ENCODE data around the gene EYS. TPM values are rescaled to one million over a fixed set of nuclear protein-coding genes. Genes with fewer than 3 reads are reported as not detected.
"Not testable (repeated sequence)": the region's sequence is repeated elsewhere in the genome, so short reads cannot be mapped to it uniquely, and the experiment has no call there.

EYS gene
- polyA plus RNA-seq, 1 of the 3 experiments (the other 2 are of a cell fraction), result 0.05 TPM

GRCh38 chr6:65569505-65569904 lies 137.5 kb downstream of the EYS start:
- H3K9ac ChIP-seq, result no peak overlapping the region
- H3K4me3 ChIP-seq (ENCODE audit: low read depth in 2 of 2, low read length in 1 of 2), result no peak overlapping the region
- H4K20me1 ChIP-seq (ENCODE audit: insufficient read depth), result no peaks in the 10 kb centered on the region
- no peaks in the 10 kb centered on the region for H3K9me2 ChIP-seq
- H3K4me1 ChIP-seq (ENCODE audit: control insufficient read depth in 1 of 2, insufficient read depth in 2 of 2, low read depth in 1 of 2, low read length in 1 of 2), result no peaks in the 10 kb centered on the region
- no peaks in the 10 kb centered on the region for H3K36me3 ChIP-seq (replicated peaks in 1 of 2; ENCODE audit: control insufficient read depth in 1 of 2, insufficient read depth in 2 of 2, low read length in 1 of 2)
- H3K4me2 ChIP-seq, result no peak overlapping the region
- ChIA-PET CTCF (no interaction called here), POLR2A (no interaction called here)
- no peak overlapping the region for H3K27ac ChIP-seq (ENCODE audit: low read depth in 2 of 2, low read length in 1 of 2)
- H3K79me2 ChIP-seq (ENCODE audit: insufficient read depth), result no peaks in the 10 kb centered on the region
- TF ChIP-seq FOXM1 (IDR thresholded peaks at IDR 0.05; ENCODE audit: low read depth) (no peak), TCF12 (IDR thresholded peaks at IDR 0.05) (no peak), FOXJ3 (CRISPR knock-in tag; IDR thresholded peaks at IDR 0.05) (no peak), GATA2 (CRISPR knock-in tag; IDR thresholded peaks at IDR 0.05) (no peak), ZBTB33 (IDR thresholded peaks at IDR 0.05; ENCODE audit: borderline replicate concordance, low read depth) (no peak), MEF2A (IDR thresholded peaks at IDR 0.05; ENCODE audit: borderline replicate concordance, low read depth) (no peak), TEAD4 (IDR thresholded peaks at IDR 0.05; ENCODE audit: borderline replicate concordance, insufficient read depth) (no peak), POLR2AphosphoS5 (IDR thresholded peaks at IDR 0.05; ENCODE audit: low read depth, low read length) (no peak)
- WGBS (ENCODE audit: low lambda C conversion rate), result 50% methylated on average over 2 of the region's 2 CpGs
- H3F3A ChIP-seq (replicated peaks; ENCODE audit: insufficient read depth), result no peaks in the 10 kb centered on the region
- no peak for DNase-seq
- no peaks in the 10 kb centered on the region for H3K9me3 ChIP-seq
- H2AFZ ChIP-seq (ENCODE audit: low read depth), result no peak overlapping the region
- no peaks in the 10 kb centered on the region for H3K27me3 ChIP-seq (ENCODE audit: insufficient read depth)

- H4K20me1 ChIP-seq (ENCODE audit: insufficient read depth); H3K27ac ChIP-seq (ENCODE audit: low read depth in 2 of 2, low read length in 1 of 2); H3K4me1 ChIP-seq (ENCODE audit: control insufficient read depth in 1 of 2, insufficient read depth in 2 of 2, low read depth in 1 of 2, low read length in 1 of 2); H3K36me3 ChIP-seq (replicated peaks in 1 of 2; ENCODE audit: control insufficient read depth in 1 of 2, insufficient read depth in 2 of 2, low read length in 1 of 2); H3F3A ChIP-seq (replicated peaks; ENCODE audit: insufficient read depth); H3K9me2 ChIP-seq; H3K4me3 ChIP-seq (ENCODE audit: low read depth in 2 of 2, low read length in 1 of 2); H3K27me3 ChIP-seq (ENCODE audit: insufficient read depth); POLR2A ChIA-PET; DNase-seq; H3K9me3 ChIP-seq; CTCF ChIA-PET; H3K4me2 ChIP-seq; H3K79me2 ChIP-seq (ENCODE audit: insufficient read depth); H2AFZ ChIP-seq (ENCODE audit: low read depth); H3K9ac ChIP-seq: not testable (repeated sequence)
- WGBS (ENCODE audit: low lambda C conversion rate), result 46% methylated on average over 7 of the region's 7 CpGs
These were observed 138.0 kb downstream of the EYS start for GRCh38 chr6:65569056-65569455.

GRCh38 chr6:65566117-65566516 lies 140.9 kb downstream of the EYS start:
- Histone ChIP-seq H3K79me2 (ENCODE audit: insufficient read depth) (no peaks in the 10 kb centered on the region), H3K27ac (ENCODE audit: low read depth in 2 of 2, low read length in 1 of 2) (no peak overlapping the region), H3K4me1 (ENCODE audit: control insufficient read depth in 1 of 2, insufficient read depth in 2 of 2, low read depth in 1 of 2, low read length in 1 of 2) (no peaks in the 10 kb centered on the region), H3K4me3 (ENCODE audit: low read depth in 2 of 2, low read length in 1 of 2) (no peak overlapping the region), H3K4me2 (no peak overlapping the region), H4K20me1 (ENCODE audit: insufficient read depth) (no peaks in the 10 kb centered on the region), H3F3A (replicated peaks; ENCODE audit: insufficient read depth) (no peaks in the 10 kb centered on the region), H2AFZ (ENCODE audit: low read depth) (no peak overlapping the region), H3K27me3 (ENCODE audit: insufficient read depth) (no peaks in the 10 kb centered on the region), H3K9ac (no peak overlapping the region), H3K36me3 (replicated peaks in 1 of 2; ENCODE audit: control insufficient read depth in 1 of 2, insufficient read depth in 2 of 2, low read length in 1 of 2) (no peaks in the 10 kb centered on the region), H3K9me2 (no peaks in the 10 kb centered on the region), H3K9me3 (no peaks in the 10 kb centered on the region)
- ChIA-PET POLR2A (no interaction called here), CTCF (no interaction called here)
- TF ChIP-seq MAX (IDR thresholded peaks at IDR 0.05; ENCODE audit: low read depth) (no peak), FOXJ3 (CRISPR knock-in tag; IDR thresholded peaks at IDR 0.05) (no peak), ELF1 (IDR thresholded peaks at IDR 0.05) (no peak), CHD2 (IDR thresholded peaks at IDR 0.05; ENCODE audit: low read length, partially characterized antibody) (no peak), MEF2A (IDR thresholded peaks at IDR 0.05; ENCODE audit: borderline replicate concordance, low read depth) (no peak), RAD21 (IDR thresholded peaks at IDR 0.05; ENCODE audit: low read length) (0 out of 2 replicates have a peak, but pooled peaks have one; percentile 2), USF1 (IDR thresholded peaks at IDR 0.05; ENCODE audit: borderline replicate concordance, low read depth) (no peak), FOSL2 (IDR thresholded peaks at IDR 0.05; ENCODE audit: borderline replicate concordance, low read depth) (no peak), CTCF (IDR thresholded peaks at IDR 0.05) (peak; percentile 22)
- 21% methylated on average over 3 of the region's 3 CpGs for WGBS (ENCODE audit: low lambda C conversion rate)
- DNase-seq, result no peak

Measured in SK-N-SH (cell line).